H1 (cell line): ENCODE measurements around the gene UTP14C. TPM values are rescaled to one million over a fixed set of nuclear protein-coding genes. Genes with fewer than 3 reads are reported as not detected.

Source experiments
- CTCF ChIA-PET: fragments of 300-600 bp; sonication (Branson Sonifier 250); formaldehyde crosslinking; loops from one replicate; lab custom pipeline; 2021; ENCODE audit not compliant: partially characterized antibody; lab: Charles Lee
- POLR2A ChIA-PET: fragments of 300-600 bp; sonication (Branson Sonifier 250); formaldehyde crosslinking; loops from one replicate; lab custom pipeline; 2021; ENCODE audit warnings: inconsistent platforms; ENCODE audit not compliant: partially characterized antibody; lab: Charles Lee
- DNase-seq, 2 experiments: peaks; one replicate each; pipeline versions ENCODE4 v3.0.0 to v3.0.0-alpha.2; 2010 to 2022; ENCODE audit warnings: low spot score in 2 of 2, low read depth in 1 of 2, mixed read lengths in 1 of 2
- FAIRE-seq: peaks from 2 replicates; lab custom pipeline; 2011; peaks lifted over from hg19 to GRCh38; lab: Jason Lieb, UNC
- H2AFZ ChIP-seq: 2 replicates; pipeline ENCODE4 v1.8.1; 2012; ENCODE audit warnings: low read length, inconsistent platforms
- H2AK5ac ChIP-seq: 2 replicates; pipeline ENCODE4 v1.6.1; 2013; ENCODE audit warnings: low read depth, low read length
- H2BK120ac ChIP-seq: replicated peaks from 2 replicates; pipeline ENCODE3; 2013; ENCODE audit warnings: low read depth, low read length, inconsistent platforms
- H2BK12ac ChIP-seq: 2 replicates; pipeline ENCODE4 v1.6.1; 2013; ENCODE audit warnings: low read depth, low read length
- H2BK15ac ChIP-seq: 2 replicates; pipeline ENCODE4 v1.6.1; 2013; ENCODE audit warnings: low read length
- H2BK20ac ChIP-seq: 2 replicates; pipeline ENCODE4 v1.6.1; 2013; ENCODE audit warnings: low read length
- H2BK5ac ChIP-seq: 2 replicates; pipeline ENCODE4 v1.6.1; 2013; ENCODE audit warnings: low read depth, low read length
- H3K14ac ChIP-seq: 2 replicates; pipeline ENCODE4 v1.6.1; 2013; ENCODE audit warnings: inconsistent platforms; ENCODE audit not compliant: insufficient read length
- H3K18ac ChIP-seq: 2 replicates; pipeline ENCODE4 v1.6.1; 2013; ENCODE audit warnings: low read length; ENCODE audit errors: extremely low read depth
- H3K23ac ChIP-seq: 2 replicates; pipeline ENCODE4 v1.6.1; 2013; ENCODE audit warnings: inconsistent platforms; ENCODE audit not compliant: insufficient read length
- H3K23me2 ChIP-seq: 2 replicates; pipeline ENCODE4 v1.6.1; 2013; ENCODE audit warnings: low read depth, low read length
- H3K27ac ChIP-seq: 2 replicates; pipeline ENCODE4 v1.6.1; 2011; ENCODE audit warnings: low read depth, low read length, inconsistent platforms
- H3K27me3 ChIP-seq, 4 experiments: replicated peaks in 1 of 4; 1 replicate in 1 of 4; 2 replicates in 3 of 4; pipeline versions ENCODE4 v1.6.1 to v1.8.1; 2011 to 2013; ENCODE audit warnings: low read length in 3 of 4, mild to moderate bottlenecking in 3 of 4, inconsistent platforms in 2 of 4, mixed read lengths in 2 of 4, moderate library complexity in 1 of 4; ENCODE audit not compliant: control insufficient read depth in 3 of 4, insufficient read depth in 3 of 4; ENCODE audit errors: extremely low read depth in 1 of 4
- H3K36me3 ChIP-seq, 4 experiments: 2 replicates each; pipeline versions ENCODE4 v1.6.1 to v1.8.1; 2011 to 2013; ENCODE audit warnings: mild to moderate bottlenecking in 4 of 4, low read length in 3 of 4, moderate library complexity in 2 of 4, control low read depth in 1 of 4, inconsistent platforms in 1 of 4; ENCODE audit not compliant: insufficient read depth in 4 of 4, control insufficient read depth in 2 of 4
- H3K4ac ChIP-seq: replicated peaks from 2 replicates; pipeline ENCODE3; 2013; ENCODE audit warnings: low read length, low read depth, mixed read lengths, inconsistent platforms; ENCODE audit not compliant: insufficient read length
- H3K4me1 ChIP-seq, 4 experiments: replicated peaks in 1 of 4; 1 replicate in 1 of 4; 2 replicates in 3 of 4; pipeline versions ENCODE4 v1.6.1 to v1.8.1; 2011 to 2013; ENCODE audit warnings: low read length in 3 of 4, inconsistent platforms in 2 of 4, mixed read lengths in 1 of 4; ENCODE audit not compliant: insufficient read depth in 4 of 4, control insufficient read depth in 3 of 4
- H3K4me2 ChIP-seq, 2 experiments: 2 replicates each; pipeline versions ENCODE4 v1.6.1 to v1.8.1; 2011 to 2013; ENCODE audit warnings: low read depth in 2 of 2, low read length in 2 of 2, control low read depth in 1 of 2, inconsistent platforms in 1 of 2, mild to moderate bottlenecking in 1 of 2; ENCODE audit not compliant: insufficient read depth in 1 of 2
- H3K4me3 ChIP-seq, 4 experiments: fragments of 200-600, 300-600 bp in 1 of 4; sonication (generic), shearing (Covaris generic), sonication (Bioruptor Twin) in 1 of 4; 2 replicates each; pipeline versions ENCODE4 v1.5.1 to v1.8.1; 2011 to 2016; ENCODE audit warnings: low read length in 4 of 4, low read depth in 3 of 4, control low read depth in 2 of 4, inconsistent platforms in 2 of 4, mild to moderate bottlenecking in 2 of 4, mixed read lengths in 1 of 4, moderate library complexity in 1 of 4; ENCODE audit not compliant: insufficient read depth in 2 of 4; ENCODE audit errors: extremely low read depth in 1 of 4
- H3K56ac ChIP-seq: replicated peaks from 2 replicates; pipeline ENCODE3; 2013; ENCODE audit warnings: low read depth, mild to moderate bottlenecking, mixed read lengths, low read length, inconsistent platforms; ENCODE audit not compliant: insufficient read length
- H3K79me1 ChIP-seq: 2 replicates; pipeline ENCODE4 v1.6.1; 2013; ENCODE audit warnings: low read depth, low read length, control low read depth
- H3K79me2 ChIP-seq, 2 experiments: 2 replicates each; pipeline versions ENCODE4 v1.6.1 to v1.8.1; 2012 to 2013; ENCODE audit warnings: low read length in 2 of 2, mild to moderate bottlenecking in 2 of 2, inconsistent platforms in 1 of 2; ENCODE audit not compliant: insufficient read depth in 2 of 2, control insufficient read depth in 1 of 2
- H3K9ac ChIP-seq, 4 experiments: replicated peaks in 1 of 4; 1 replicate in 1 of 4; 2 replicates in 3 of 4; pipeline versions ENCODE4 v1.6.1 to v1.8.1; 2011 to 2013; ENCODE audit warnings: low read depth in 3 of 4, low read length in 3 of 4, control low read depth in 2 of 4, mild to moderate bottlenecking in 2 of 4, moderate library complexity in 2 of 4, inconsistent platforms in 1 of 4; ENCODE audit errors: extremely low read depth in 1 of 4
- H3K9me3 ChIP-seq, 2 experiments: 2 replicates each; pipeline versions ENCODE4 v1.6.1 to v1.8.1; 2012 to 2013; ENCODE audit warnings: mild to moderate bottlenecking in 2 of 2, moderate library complexity in 2 of 2, control low read depth in 1 of 2, inconsistent platforms in 1 of 2, low read depth in 1 of 2, low read length in 1 of 2, mixed read lengths in 1 of 2; ENCODE audit not compliant: insufficient read depth in 2 of 2
- H4K20me1 ChIP-seq, 2 experiments: replicated peaks in 1 of 2; 2 replicates each; pipeline versions ENCODE3 to v1.8.1; 2011 to 2013; ENCODE audit warnings: inconsistent platforms in 2 of 2, low read length in 2 of 2, mild to moderate bottlenecking in 1 of 2; ENCODE audit not compliant: insufficient read depth in 2 of 2, control insufficient read depth in 1 of 2
- H4K5ac ChIP-seq: 2 replicates; pipeline ENCODE4 v1.6.1; 2013; ENCODE audit warnings: low read length, low read depth, mixed read lengths, inconsistent platforms; ENCODE audit not compliant: insufficient read length
- H4K8ac ChIP-seq: 2 replicates; pipeline ENCODE4 v1.8.0; 2013; ENCODE audit warnings: mild to moderate bottlenecking, moderate library complexity, low read length, inconsistent platforms; ENCODE audit not compliant: insufficient read depth; ENCODE audit errors: extremely low read depth
- H4K91ac ChIP-seq: replicated peaks from 2 replicates; pipeline ENCODE3; 2013; ENCODE audit warnings: low read length, mixed read lengths, inconsistent platforms; ENCODE audit not compliant: insufficient read length
- CTCF ChIP-seq, 3 experiments: IDR thresholded peaks; 1 replicate in 2 of 3; 2 replicates in 1 of 3; pipeline versions ENCODE4 v1.5.1 to v1.6.1; 2011; ENCODE audit warnings: low read length in 3 of 3, mild to moderate bottlenecking in 3 of 3, inconsistent platforms in 2 of 3, low read depth in 1 of 3, moderate library complexity in 1 of 3; ENCODE audit not compliant: insufficient read depth in 1 of 3; ENCODE audit errors: control extremely low read depth in 1 of 3
- EGR1 ChIP-seq: IDR thresholded peaks from 2 replicates; pipeline ENCODE4 v1.6.1; 2011; ENCODE audit warnings: low read depth, low read length, borderline replicate concordance
- GTF2F1 ChIP-seq: IDR thresholded peaks from 2 replicates; pipeline ENCODE4 v1.6.1; 2012; ENCODE audit warnings: low read depth, low read length, improper control_type of control experiment, borderline replicate concordance
- MAX ChIP-seq: IDR thresholded peaks from 2 replicates; pipeline ENCODE4 v1.6.1; 2012; ENCODE audit warnings: inconsistent platforms
- PHF8 ChIP-seq: fragments of 200-600 bp; sonication (generic); conservative IDR thresholded peaks from 2 replicates; pipeline ENCODE4 v1.7.1; 2012; ENCODE audit warnings: low read depth, mild to moderate bottlenecking, inconsistent platforms, low read length, moderate library complexity
- RAD21 ChIP-seq, 2 experiments: IDR thresholded peaks in 1 of 2; conservative IDR thresholded peaks in 1 of 2; 2 replicates each; pipeline ENCODE4 v1.6.1; 2011; ENCODE audit warnings: low read depth in 2 of 2, low read length in 2 of 2, improper control_type of control experiment in 1 of 2, inconsistent platforms in 1 of 2, mild to moderate bottlenecking in 1 of 2, moderate library complexity in 1 of 2
- SAP30 ChIP-seq: fragments of 300-600 bp; sonication (generic); IDR thresholded peaks from 2 replicates; pipeline ENCODE4 v1.7.1; 2012; ENCODE audit warnings: low read length, moderate library complexity, mild to moderate bottlenecking, inconsistent platforms; ENCODE audit not compliant: insufficient read depth, insufficient replicate concordance
- WGBS, 2 experiments: shearing (Covaris generic) in 1 of 2; methylation state at CpG; one replicate each; pipeline versions ENCODE4 v1.1.6 to v1.1.7; 2013 to 2015; ENCODE audit warnings: low lambda C conversion rate in 2 of 2, mixed read lengths in 2 of 2, inconsistent platforms in 1 of 2, low coverage in 1 of 2, missing lambda C conversion rate in 1 of 2; ENCODE audit not compliant: insufficient replicate concordance in 2 of 2, insufficient coverage in 1 of 2, insufficient read length in 1 of 2; ENCODE audit errors: extremely low coverage in 1 of 2, missing lambda C conversion rate in 1 of 2; 5-methylcytosine and 5-hydroxymethylcytosine counted together
- polyA plus RNA-seq, 7 experiments: library from polyadenylated mRNA; depleted of rRNA in 3 of 7; stranded (reverse) in 5 of 7; unstranded in 2 of 7; fragments of >200 nt in 5 of 7; fragments of 200-250 nt in 2 of 7; gene quantifications; 1 replicate in 5 of 7; 2 replicates in 1 of 7; 4 replicates in 1 of 7; pipeline versions ENCODE4 v1.2.1 to v1.2.3, GENCODE V29; 2011 to 2013; ENCODE audit warnings: missing spikeins in 2 of 7, mixed read lengths in 2 of 7
- total RNA-seq: library from RNA; stranded (reverse); fragmentation: NEBNext Ultra II Directional; extraction: Animal tissue kit (Norgen Biotek cat#: 25700); gene quantifications from 2 replicates; pipeline ENCODE4 v1.2.1, GENCODE V29; 2021

UTP14C gene
- total and polyA plus RNA-seq, 2 of the 8 experiments (the other 6 are each of a cell fraction or from before 2014, with no cell fraction given) = 6.8 to 22.7 TPM

- no peak overlapping the region for H2BK20ac ChIP-seq
- no peaks in the 10 kb centered on the region for H3K4me1 ChIP-seq
- H3K9me3 ChIP-seq = peaks cover 12 to 14% of the 10 kb centered on the region in 2 experiments; a peak in 2 of 4 replicates
- CTCF ChIA-PET = interaction anchor here (0.7 to 2.4 kb wide), 6 partner anchors 13 to 102 kb away, joined by 3 to 7 read pairs (median 6); partner anchors contain the start of genes ALG11 and NEK5
- no peaks in the 10 kb centered on the region for H3K23me2 ChIP-seq
- no peak overlapping the region for H2BK12ac ChIP-seq
- H3K9ac ChIP-seq = no peak overlapping the region
- peaks cover 3% of the 10 kb centered on the region; the same call in 1 of the 2 replicates for H3K79me1 ChIP-seq
- H4K8ac ChIP-seq = no peak overlapping the region
- H3K4ac ChIP-seq = no peak overlapping the region
- TF ChIP-seq MAX (peak; percentile 59; the same call in 1 of the 2 replicates), GTF2F1 (no peak), PHF8 (no peak), CTCF (IDR thresholded peaks at IDR 0.05; ENCODE audit: control extremely low read depth in 1 of 3, insufficient read depth in 1 of 3, low read depth in 1 of 3, low read length in 3 of 3) (no peak), RAD21 (IDR thresholded peaks at IDR 0.05 in 1 of 2, conservative IDR thresholded peaks at IDR 0.05 in 1 of 2; ENCODE audit: low read depth in 2 of 2, low read length in 2 of 2) (peak in 1 of 2 experiments; percentile 19; a peak in 1 of 4 replicates), SAP30 (no peak), EGR1 (no peak)
- H3K27ac ChIP-seq = no peak overlapping the region
- H4K5ac ChIP-seq = no peak overlapping the region
- no peak overlapping the region for H2AFZ ChIP-seq
- POLR2A ChIA-PET = interaction anchor here (0.9 to 1.0 kb wide), 2 partner anchors 13 to 27 kb away, joined by 3 to 5 read pairs; partner anchors contain the start of gene ALG11
- peaks cover 0 to 12% of the 10 kb centered on the region in 2 experiments; a peak in 2 of 4 replicates for H3K79me2 ChIP-seq
- H3K23ac ChIP-seq = no peak overlapping the region
- H3K4me2 ChIP-seq = no peak overlapping the region
- H3K36me3 ChIP-seq = peaks cover 3 to 60% (median 36%) of the 10 kb centered on the region in 4 experiments; a peak in 7 of 8 replicates
- no peak overlapping the region for H3K4me3 ChIP-seq
- H2BK5ac ChIP-seq = no peak overlapping the region
- no peak for FAIRE-seq
- DNase-seq = no peak
- no peak overlapping the region for H3K14ac ChIP-seq
- H2AK5ac ChIP-seq = no peak overlapping the region
- no peaks in the 10 kb centered on the region for H4K20me1 ChIP-seq
- H2BK15ac ChIP-seq = no peak overlapping the region
- no peak overlapping the region for H4K91ac ChIP-seq
- H3K27me3 ChIP-seq = no peaks in the 10 kb centered on the region
- no peak overlapping the region for H3K56ac ChIP-seq
- 87% methylated on average over 8 of the region's 8 CpGs; no CpG with 5 or more reads in 1 of the 2 experiments for WGBS, 2 experiments
- H2BK120ac ChIP-seq = no peak overlapping the region
- no peak overlapping the region for H3K18ac ChIP-seq
Measured at GRCh38 chr13:52025475-52026245, 1.2 kb downstream of the UTP14C start.
